NCI-H460 (cell line): ENCODE results near the gene NAV1. TPM values are rescaled to one million over a fixed set of nuclear protein-coding genes. Genes with fewer than 3 reads are reported as not detected.
A peak's percentile ranks its signal among the peaks of the same experiment; 100 is the strongest.
"Not testable (repeated sequence)": the region's sequence is repeated elsewhere in the genome, so short reads cannot be mapped to it uniquely, and the experiment has no call there.

ENCODE experiments used
- DNase-seq: peaks from one replicate; pipeline ENCODE4 v3.0.0-alpha.2; 2016; ENCODE audit warnings: low read depth; ENCODE audit errors: extremely low read depth
- total RNA-seq: library from RNA; depleted of rRNA; stranded (reverse); fragments of >200 nt; shearing (Covaris generic); gene quantifications from 2 replicates; pipeline ENCODE4 v1.2.3, GENCODE V29; 2014

Gene NAV1
- total RNA-seq, 1 experiment from 2014 or later, result 0.94 TPM

DNA sequence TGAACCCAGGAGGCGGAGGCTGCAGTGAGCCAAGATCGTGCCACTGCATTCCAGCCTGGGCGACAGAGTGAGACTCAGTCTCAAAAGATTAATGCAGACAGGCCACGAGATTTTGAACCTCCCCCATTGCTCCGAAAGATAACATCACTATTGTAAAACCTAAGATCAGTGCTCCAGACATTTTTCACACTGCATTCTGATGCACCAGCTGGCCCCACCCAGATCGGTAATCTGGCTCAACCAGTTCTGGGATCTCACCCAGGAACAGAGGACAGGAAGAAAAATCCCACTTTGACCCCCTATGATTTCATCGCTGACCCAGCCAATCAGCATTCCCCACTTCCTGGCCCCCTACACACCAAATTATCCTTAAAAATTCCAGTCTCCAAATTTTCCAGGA lies 21.3 kb upstream of the NAV1 start:
- no peak for DNase-seq

DNA sequence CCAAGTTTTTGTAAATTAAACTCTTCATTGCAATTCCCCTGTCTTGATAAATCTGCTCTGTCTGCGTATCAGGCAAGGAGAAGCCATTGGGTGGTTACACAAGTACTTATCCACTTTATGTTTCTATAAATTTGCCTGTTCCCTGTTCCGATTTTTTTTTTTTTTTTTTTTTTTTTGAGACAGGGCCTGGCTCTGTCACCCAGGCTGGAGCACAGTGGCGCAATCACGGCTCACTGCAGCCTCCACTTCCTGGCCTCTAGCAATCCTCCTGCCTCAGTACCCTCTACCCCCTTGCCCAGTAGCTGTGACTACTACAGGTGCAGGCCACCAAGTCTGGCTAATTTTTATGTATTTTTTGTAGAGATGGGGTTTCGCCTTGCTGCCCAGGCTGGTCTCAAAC lies 20.9 kb upstream of the NAV1 start:
- no peak for DNase-seq

- DNase-seq, result not testable (repeated sequence)
Observed at GRCh38 chr1:201520046-201520575, 18.8 kb upstream of the NAV1 start.

DNA sequence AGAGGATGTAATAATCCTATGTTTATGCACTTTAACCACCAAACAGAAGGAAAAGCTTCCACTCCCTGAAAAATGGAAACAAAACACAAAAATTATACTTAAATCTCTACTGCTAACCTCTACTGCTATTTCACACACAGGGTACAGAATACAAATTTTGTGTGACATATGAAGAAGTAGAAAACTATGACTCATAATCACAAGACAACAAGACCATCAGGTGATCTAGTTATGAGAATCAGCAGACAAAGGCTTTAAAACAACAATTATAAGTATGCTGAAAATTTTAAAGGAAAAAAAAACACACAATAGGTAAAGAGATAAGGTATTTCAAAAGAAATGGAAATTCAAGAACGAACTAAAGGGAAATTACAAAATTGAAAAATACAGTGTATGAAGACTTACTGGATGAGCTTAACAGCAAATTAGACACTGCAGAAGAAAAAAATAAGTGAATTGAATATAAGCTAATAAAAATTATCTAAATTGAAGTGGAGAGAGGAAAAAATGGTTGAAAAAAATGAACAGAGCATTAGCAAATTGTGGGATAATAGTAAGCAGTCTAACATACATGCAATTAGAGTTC lies 13.6 kb upstream of the NAV1 start:
- DNase-seq, result no peak

DNA sequence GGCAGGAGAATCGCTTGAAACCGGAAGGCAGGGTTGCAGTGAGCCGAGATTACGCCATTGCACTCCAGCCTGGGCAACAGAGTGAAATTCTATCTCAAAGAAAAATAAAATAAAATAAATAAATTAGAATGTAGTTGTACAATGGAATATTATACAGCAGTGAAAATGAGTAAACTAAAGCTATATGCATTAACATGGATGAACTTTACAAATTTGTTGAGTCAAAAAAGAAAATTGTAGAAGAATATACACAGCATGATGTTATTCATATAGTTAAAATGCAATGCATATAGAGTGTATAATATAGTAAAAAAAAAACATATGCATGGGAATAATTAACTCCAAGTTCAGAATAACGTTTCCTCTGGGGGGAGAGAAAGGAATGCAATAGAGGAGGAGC lies 11.0 kb upstream of the NAV1 start:
- no peak for DNase-seq

- no peak for DNase-seq
Observed at GRCh38 chr1:201528631-201529252, 10.2 kb upstream of the NAV1 start.

DNA sequence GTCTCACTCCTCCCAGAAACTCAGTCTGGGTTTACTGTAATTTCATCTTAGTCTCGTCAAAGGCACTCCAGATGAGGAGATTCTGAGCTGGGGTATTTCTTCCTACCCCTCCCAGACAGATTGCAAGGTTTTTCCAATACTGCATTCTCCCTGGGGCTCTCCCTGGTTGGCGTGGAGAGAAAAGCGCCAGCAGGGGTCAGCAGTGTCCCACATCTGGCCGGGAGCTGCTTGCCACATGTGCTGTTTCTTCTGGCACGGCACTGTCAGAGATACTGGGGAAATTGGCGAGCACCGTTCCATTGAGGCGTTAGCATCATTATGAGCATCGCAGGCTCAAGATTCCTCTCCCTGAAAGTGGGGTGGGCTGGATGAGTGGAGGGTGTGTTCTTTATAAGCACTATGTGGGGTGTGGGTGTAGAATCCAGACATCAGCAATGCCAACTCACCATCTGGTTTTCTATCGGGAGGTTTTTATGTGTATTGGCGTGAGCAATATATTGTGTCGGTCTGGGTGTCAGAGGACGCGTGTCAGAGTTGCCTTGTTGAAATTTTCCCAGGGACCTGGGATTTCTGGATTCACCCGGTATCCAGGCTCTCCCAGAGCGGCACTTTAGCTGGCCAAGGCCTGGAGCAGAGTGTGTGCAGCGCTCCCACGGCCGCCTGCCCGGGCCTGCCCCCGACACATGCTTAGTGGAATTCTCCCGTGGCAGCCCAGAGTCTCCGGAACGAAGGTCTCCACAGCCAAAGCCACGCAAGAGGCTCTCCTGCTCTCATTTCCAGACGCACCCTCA lies 8.0 kb upstream of the NAV1 start:
- peak; percentile 73 for DNase-seq

GRCh38 chr1:201531551-201532425 lies 7.1 kb upstream of the NAV1 start:
- DNase-seq, result no peak

- no peak for DNase-seq
Observed at GRCh38 chr1:201533836-201534235, 5.1 kb upstream of the NAV1 start.

DNA sequence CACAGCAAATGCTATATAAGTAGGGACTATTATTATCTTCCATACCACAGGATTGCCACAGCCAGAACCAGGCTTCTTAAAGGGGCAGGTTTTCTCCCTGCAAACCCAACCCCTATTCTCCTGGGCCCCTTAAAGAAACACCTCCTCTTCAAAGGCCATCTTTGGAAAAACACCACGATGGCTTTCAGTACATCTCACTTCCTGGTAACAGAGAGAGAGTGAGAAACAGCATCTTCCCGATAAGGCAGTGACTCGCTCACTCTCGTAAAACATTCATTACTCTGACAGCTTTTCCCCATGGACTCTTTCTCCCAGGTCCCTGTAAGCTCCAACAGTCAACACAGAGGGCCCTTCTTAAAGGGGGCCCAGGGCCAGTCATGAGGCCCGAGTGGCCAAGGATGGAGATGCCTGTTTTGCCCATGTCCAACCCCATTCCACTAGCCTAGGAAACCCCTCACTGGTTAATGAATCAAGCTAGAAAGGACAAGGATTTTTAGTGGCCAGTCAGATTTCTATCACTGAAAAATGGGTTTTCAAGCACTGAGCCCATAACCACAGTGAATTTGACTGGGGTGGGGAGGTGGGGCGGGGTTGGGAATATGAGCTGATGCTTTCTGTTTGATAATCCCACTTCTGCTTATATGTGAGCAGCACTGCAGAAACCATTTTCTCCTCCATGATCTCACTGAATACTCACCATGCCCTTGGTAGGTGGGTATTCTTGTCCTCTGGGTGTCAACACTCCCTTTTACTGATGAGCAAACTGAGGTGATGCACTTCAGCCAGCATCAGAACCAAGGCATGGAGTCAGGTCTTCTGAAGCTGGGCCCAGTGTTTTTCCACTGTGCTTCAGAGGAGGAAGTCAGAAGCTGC lies 3.6 kb upstream of the NAV1 start:
- no peak for DNase-seq

DNA sequence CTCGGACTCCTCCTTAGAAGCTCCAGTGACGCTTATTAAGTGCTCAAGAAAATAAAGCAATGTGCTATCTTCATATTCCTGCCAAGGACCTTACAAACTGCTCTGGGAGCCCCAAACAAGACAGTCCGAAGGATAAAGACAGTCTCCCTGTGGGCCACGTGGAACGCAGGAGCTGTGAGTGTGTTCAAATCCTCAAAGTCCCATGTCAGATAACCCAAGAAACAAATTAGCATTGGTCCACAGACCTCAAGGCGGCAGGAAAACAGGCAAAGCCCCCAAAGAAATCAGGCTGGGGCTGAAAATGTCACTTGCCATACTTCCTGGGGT lies 3.0 kb upstream of the NAV1 start:
- DNase-seq, result no peak

GRCh38 chr1:201536558-201536957 lies 2.4 kb upstream of the NAV1 start:
- DNase-seq, result no peak

GRCh38 chr1:201537028-201537427 lies 1.9 kb upstream of the NAV1 start:
- no peak for DNase-seq

- no peak for DNase-seq
Observed at GRCh38 chr1:201537467-201537866, 1.5 kb upstream of the NAV1 start.

DNA sequence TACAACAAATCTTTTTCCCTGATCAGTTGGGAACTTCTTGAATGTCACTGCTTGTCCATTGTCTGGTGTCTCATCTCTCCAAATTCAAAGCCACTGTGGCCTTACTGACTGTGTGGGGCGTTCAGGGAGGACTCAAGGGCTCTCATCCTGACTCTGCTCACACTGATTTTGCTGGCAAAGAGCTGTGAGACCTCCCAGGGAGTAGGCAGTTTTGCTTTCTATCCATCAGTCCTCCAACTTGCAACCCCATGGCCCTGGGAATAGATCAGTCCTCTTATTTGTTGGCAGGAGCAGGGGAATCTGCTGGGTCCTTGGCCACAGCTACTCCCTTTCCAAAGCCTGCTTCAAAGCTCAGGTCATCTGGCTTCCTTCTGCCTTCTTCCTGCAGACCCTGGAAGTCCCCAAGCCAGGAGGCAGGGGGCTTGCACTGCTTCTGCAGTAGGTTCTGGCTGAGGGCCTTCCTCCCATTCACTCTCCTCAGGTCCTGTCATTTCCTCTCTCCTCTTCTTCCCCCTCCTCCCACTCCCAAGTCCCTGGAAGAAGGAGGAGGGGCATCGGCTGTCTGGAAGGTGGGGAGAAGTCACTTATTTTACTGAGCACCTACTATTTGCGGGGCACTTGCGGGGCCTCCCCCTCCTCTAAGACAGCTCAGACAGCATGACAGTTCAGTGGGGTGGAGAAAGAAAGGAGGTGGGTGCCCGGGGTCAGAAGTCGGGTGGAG lies 876 bp upstream of the NAV1 start:
- DNase-seq, result no peak

- no peak for DNase-seq
Observed at GRCh38 chr1:201539561-201540431, 869 bp downstream of the NAV1 start.

DNA sequence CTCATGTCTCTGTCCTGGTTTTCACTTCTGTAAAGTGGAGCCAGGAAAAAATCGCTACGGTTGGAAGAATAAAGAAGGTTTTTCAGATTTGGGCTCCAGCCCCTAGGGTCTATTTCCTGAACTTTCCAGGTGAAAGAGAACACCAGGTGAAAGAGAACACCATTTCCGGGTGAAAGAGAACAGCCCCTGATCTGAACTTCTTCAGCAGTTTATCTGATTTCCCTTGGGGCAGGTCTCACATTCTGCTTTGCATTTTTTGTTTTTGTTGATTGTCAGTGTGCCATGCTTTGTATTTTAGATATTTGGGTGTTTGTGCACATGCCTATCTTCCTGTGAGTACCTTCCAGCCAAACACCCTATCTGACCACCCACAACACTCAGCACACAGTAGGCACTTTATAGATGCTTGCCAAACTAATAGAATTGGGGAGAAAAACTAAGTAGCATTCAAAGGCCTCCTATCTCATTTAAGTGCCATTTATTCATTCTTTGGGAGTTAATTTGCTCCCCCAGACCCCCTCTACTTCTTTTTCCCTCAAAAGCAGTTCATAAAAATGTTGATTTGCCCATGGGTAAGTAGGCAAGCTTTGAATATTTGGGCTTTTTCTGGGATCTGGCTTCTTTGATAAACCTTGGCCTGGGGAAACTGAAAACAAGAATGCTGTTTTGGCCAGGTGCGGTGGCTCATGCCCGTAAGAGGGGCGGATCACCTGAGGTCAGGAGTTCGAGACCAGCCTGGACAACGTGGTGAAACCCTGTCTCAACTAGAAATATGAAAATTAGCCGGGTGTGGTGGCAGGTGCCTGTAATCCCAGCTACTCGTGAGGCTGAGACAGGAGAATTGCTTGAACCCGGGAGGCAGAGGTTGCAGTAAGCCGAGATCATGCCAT lies 2.2 kb downstream of the NAV1 start:
- DNase-seq, result no peak
